WTC11 (cell line): ENCODE data around the gene SYCP2. TPM values are rescaled to one million over a fixed set of nuclear protein-coding genes. Genes with fewer than 3 reads are reported as not detected.

ENCODE experiments used
- ATAC-seq: fragments of 200-7000 bp; cut with Tn5 transposase; 2 replicates; pipeline ENCODE4 v1.10.0; 2021; ENCODE audit warnings: mild to moderate bottlenecking, moderate library complexity
- CTCF ChIA-PET: fragments of 300-600 bp; sonication (Branson Sonifier 250); formaldehyde crosslinking; loops from one replicate; lab custom pipeline; 2021; ENCODE audit warnings: antibody characterized with exemption; lab: Charles Lee
- POLR2A ChIA-PET: fragments of 350-600 bp; sonication (Branson Sonifier 250); formaldehyde crosslinking; loops from one replicate; lab custom pipeline; 2021; ENCODE audit warnings: antibody characterized with exemption; lab: Charles Lee
- DNase-seq: peaks from one replicate; pipeline ENCODE4 v3.0.0; 2021; ENCODE audit warnings: low spot score
- H3K27ac Mint-ChIP-seq: 2 replicates; pipeline ENCODE4 v1.8.0; 2021; ENCODE audit warnings: mixed read lengths
- H3K27me3 Mint-ChIP-seq: 2 replicates; pipeline ENCODE4 v1.8.0; 2021; ENCODE audit warnings: low read depth, mild to moderate bottlenecking, moderate library complexity, mixed read lengths
- H3K36me3 Mint-ChIP-seq: 2 replicates; pipeline ENCODE4 v1.8.0; 2021; ENCODE audit warnings: mixed read lengths
- H3K4me1 Mint-ChIP-seq: 2 replicates; pipeline ENCODE4 v1.8.0; 2022; ENCODE audit warnings: mixed read lengths
- H3K4me3 Mint-ChIP-seq: 2 replicates; pipeline ENCODE4 v1.8.0; 2021; ENCODE audit warnings: mild to moderate bottlenecking, moderate library complexity, mixed read lengths
- H3K9me3 Mint-ChIP-seq: 2 replicates; pipeline ENCODE4 v1.8.0; 2021; ENCODE audit warnings: mixed read lengths
- CREM ChIP-seq: sonication (generic); formaldehyde crosslinking; IDR thresholded peaks from 2 replicates; pipeline ENCODE4 v1.8.1; 2022; ENCODE audit warnings: mild to moderate bottlenecking, missing genetic modification reagents, moderate library complexity
- E2F5 ChIP-seq: sonication (generic); formaldehyde crosslinking; IDR thresholded peaks from 2 replicates; pipeline ENCODE4 v1.8.1; 2022; ENCODE audit warnings: mild to moderate bottlenecking, moderate library complexity, missing genetic modification reagents
- FOXJ3 ChIP-seq: sonication (generic); formaldehyde crosslinking; IDR thresholded peaks from 2 replicates; pipeline ENCODE4 v1.9.0; 2021; ENCODE audit warnings: missing genetic modification reagents, mild to moderate bottlenecking, borderline replicate concordance
- HMGA2 ChIP-seq: fragments of 250-450 bp; sonication (Bioruptor Pico); IDR thresholded peaks from 2 replicates; pipeline ENCODE4 v1.4.0; 2021; ENCODE audit warnings: mild to moderate bottlenecking, moderate library complexity
- IRF1 ChIP-seq: sonication (generic); formaldehyde crosslinking; IDR thresholded peaks from 2 replicates; pipeline ENCODE4 v1.8.0; 2023; ENCODE audit warnings: missing genetic modification reagents
- JAZF1 ChIP-seq: fragments of 250-450 bp; sonication (Bioruptor Pico); IDR thresholded peaks from 2 replicates; pipeline ENCODE4 v1.9.0; 2021; ENCODE audit warnings: moderate library complexity, mild to moderate bottlenecking, inconsistent platforms
- MLX ChIP-seq: sonication (generic); formaldehyde crosslinking; IDR thresholded peaks from 2 replicates; pipeline ENCODE4 v1.8.1; 2023; ENCODE audit warnings: mild to moderate bottlenecking, missing genetic modification reagents, moderate library complexity
- MYBL2 ChIP-seq: sonication (generic); formaldehyde crosslinking; IDR thresholded peaks from 2 replicates; pipeline ENCODE4 v1.8.1; 2023; ENCODE audit warnings: mild to moderate bottlenecking, moderate library complexity, missing genetic modification reagents
- ZNF138 ChIP-seq: sonication (generic); formaldehyde crosslinking; conservative IDR thresholded peaks from 2 replicates; pipeline ENCODE4 v1.8.1; 2022; ENCODE audit warnings: mild to moderate bottlenecking, moderate library complexity, missing genetic modification reagents
- ZNF416 ChIP-seq: fragments of 250-450 bp; sonication (Bioruptor Pico); IDR thresholded peaks from 2 replicates; pipeline ENCODE4 v1.9.0; 2021; ENCODE audit warnings: mild to moderate bottlenecking, inconsistent platforms
- ZNF512 ChIP-seq: sonication (generic); formaldehyde crosslinking; IDR thresholded peaks from 2 replicates; pipeline ENCODE4 v1.8.1; 2022; ENCODE audit warnings: missing genetic modification reagents, borderline replicate concordance
- ZNF532 ChIP-seq: fragments of 250-450 bp; sonication (Bioruptor Pico); IDR thresholded peaks from 2 replicates; pipeline ENCODE4 v1.9.0; 2021; ENCODE audit warnings: mild to moderate bottlenecking, borderline replicate concordance
- total RNA-seq: library from RNA; stranded (reverse); gene quantifications from 3 replicates; pipeline ENCODE4 v1.2.3, GENCODE V29; 2021
- TF ChIP-seq, protein P1 (sequence below): sonication (generic); formaldehyde crosslinking; IDR thresholded peaks from 2 replicates; pipeline ENCODE4 v1.8.0; 2022; ENCODE audit warnings: mild to moderate bottlenecking, missing genetic modification reagents
- TF ChIP-seq, protein P2 (sequence below): sonication (generic); formaldehyde crosslinking; IDR thresholded peaks from 2 replicates; pipeline ENCODE4 v1.8.0; 2022; ENCODE audit warnings: mild to moderate bottlenecking, missing genetic modification reagents

SYCP2 gene
- total RNA-seq, 1 experiment from 2014 or later = 0.31 TPM

GRCh38 chr20:59945731-59946130, 12.3 kb upstream of the SYCP2 start (continued):
- TF ChIP-seq ZNF532 (CRISPR knock-in tag) (no peak), MLX (no peak), E2F5 (no peak), HMGA2 (CRISPR knock-in tag) (no peak), ZNF512 (CRISPR knock-in tag) (no peak), IRF1 (CRISPR knock-in tag) (no peak)

DNA sequence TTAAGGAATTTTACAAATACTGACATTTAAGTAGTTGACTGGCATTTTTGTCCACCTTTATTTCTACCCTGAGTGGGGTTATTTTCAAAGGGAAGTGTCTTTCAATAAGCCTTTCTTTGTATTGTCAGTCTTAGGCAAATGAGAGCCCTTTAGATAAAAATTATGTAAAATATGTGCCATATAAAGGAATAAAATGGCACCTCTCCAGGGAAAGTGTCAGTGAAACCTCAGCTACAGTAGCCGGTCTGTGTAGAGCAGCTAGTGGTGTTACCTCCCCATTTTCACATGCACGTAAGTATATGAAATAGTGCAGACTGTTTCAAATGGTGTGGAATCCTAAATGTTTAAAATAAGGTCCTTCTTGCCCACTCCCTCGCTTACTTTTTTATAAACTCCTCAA, 11.7 kb upstream of the SYCP2 start:
- CTCF ChIA-PET = interaction anchor here (0.8 to 3.7 kb wide), 4 partner anchors 10 to 112 kb away, joined by 5 to 37 read pairs (median 8); partner anchors contain the start of gene SYCP2
- Mint-ChIP-seq H3K27me3 (no peaks in the 10 kb centered on the region), H3K27ac (peak overlapping the region; percentile 7; the same call in 1 of the 2 replicates), H3K36me3 (peaks cover 8% of the 10 kb centered on the region), H3K4me3 (no peak overlapping the region), H3K9me3 (no peaks in the 10 kb centered on the region), H3K4me1 (peaks cover 16% of the 10 kb centered on the region)
- ATAC-seq (no peak), DNase-seq (no peak)
- no peak for TF ChIP-seq ZNF416 (CRISPR knock-in tag)
- no peak for TF ChIP-seq CREM
- no peak for TF ChIP-seq FOXJ3 (CRISPR knock-in tag)
- TF ChIP-seq MYBL2 = no peak
- TF ChIP-seq, protein P1, sequence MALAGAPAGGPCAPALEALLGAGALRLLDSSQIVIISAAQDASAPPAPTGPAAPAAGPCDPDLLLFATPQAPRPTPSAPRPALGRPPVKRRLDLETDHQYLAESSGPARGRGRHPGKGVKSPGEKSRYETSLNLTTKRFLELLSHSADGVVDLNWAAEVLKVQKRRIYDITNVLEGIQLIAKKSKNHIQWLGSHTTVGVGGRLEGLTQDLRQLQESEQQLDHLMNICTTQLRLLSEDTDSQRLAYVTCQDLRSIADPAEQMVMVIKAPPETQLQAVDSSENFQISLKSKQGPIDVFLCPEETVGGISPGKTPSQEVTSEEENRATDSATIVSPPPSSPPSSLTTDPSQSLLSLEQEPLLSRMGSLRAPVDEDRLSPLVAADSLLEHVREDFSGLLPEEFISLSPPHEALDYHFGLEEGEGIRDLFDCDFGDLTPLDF (CRISPR knock-in tag) = no peak
- no peak for TF ChIP-seq JAZF1 (CRISPR knock-in tag)
- no peak for TF ChIP-seq ZNF138 (CRISPR knock-in tag)
- TF ChIP-seq, protein P2, sequence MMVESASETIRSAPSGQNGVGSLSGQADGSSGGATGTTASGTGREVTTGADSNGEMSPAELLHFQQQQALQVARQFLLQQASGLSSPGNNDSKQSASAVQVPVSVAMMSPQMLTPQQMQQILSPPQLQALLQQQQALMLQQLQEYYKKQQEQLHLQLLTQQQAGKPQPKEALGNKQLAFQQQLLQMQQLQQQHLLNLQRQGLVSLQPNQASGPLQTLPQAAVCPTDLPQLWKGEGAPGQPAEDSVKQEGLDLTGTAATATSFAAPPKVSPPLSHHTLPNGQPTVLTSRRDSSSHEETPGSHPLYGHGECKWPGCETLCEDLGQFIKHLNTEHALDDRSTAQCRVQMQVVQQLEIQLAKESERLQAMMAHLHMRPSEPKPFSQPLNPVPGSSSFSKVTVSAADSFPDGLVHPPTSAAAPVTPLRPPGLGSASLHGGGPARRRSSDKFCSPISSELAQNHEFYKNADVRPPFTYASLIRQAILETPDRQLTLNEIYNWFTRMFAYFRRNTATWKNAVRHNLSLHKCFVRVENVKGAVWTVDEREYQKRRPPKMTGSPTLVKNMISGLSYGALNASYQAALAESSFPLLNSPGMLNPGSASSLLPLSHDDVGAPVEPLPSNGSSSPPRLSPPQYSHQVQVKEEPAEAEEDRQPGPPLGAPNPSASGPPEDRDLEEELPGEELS (CRISPR knock-in tag) = no peak
- POLR2A ChIA-PET = no interaction called here
